DOHH2 (cell line): ENCODE data around the gene PRKAR2B.

Source experiments
- H3F3A ChIP-seq: fragments of 200-600 bp; sonication (generic), shearing (Covaris generic); 2 replicates; pipeline ENCODE4 v1.6.0; 2016; ENCODE audit warnings: antibody characterized with exemption, mild to moderate bottlenecking; ENCODE audit not compliant: control insufficient read depth, insufficient read depth
- H3K27ac ChIP-seq: fragments of 200-600 bp; sonication (generic); 2 replicates; pipeline ENCODE4 v1.5.1; 2014; ENCODE audit warnings: low read depth, mild to moderate bottlenecking, low read length, moderate library complexity
- H3K27me3 ChIP-seq: fragments of 200-600 bp; sonication (generic); 2 replicates; pipeline ENCODE4 v1.6.1; 2014; ENCODE audit warnings: mild to moderate bottlenecking, low read length, mixed read lengths; ENCODE audit not compliant: control insufficient read depth
- H3K36me3 ChIP-seq: fragments of 200-600 bp; sonication (generic); 2 replicates; pipeline ENCODE4 v1.6.1; 2014; ENCODE audit warnings: mild to moderate bottlenecking, low read length, moderate library complexity, mixed read lengths; ENCODE audit not compliant: control insufficient read depth
- H3K4me1 ChIP-seq: fragments of 200-600 bp; sonication (generic); 2 replicates; pipeline ENCODE4 v1.6.1; 2014; ENCODE audit warnings: mild to moderate bottlenecking, low read length, mixed read lengths; ENCODE audit not compliant: control insufficient read depth
- H3K4me2 ChIP-seq: fragments of 200-600 bp; sonication (generic); 2 replicates; pipeline ENCODE4 v1.6.0; 2014; ENCODE audit warnings: mild to moderate bottlenecking, low read length, moderate library complexity
- H3K4me3 ChIP-seq: fragments of 200-600 bp; sonication (generic); 2 replicates; pipeline ENCODE4 v1.5.1; 2014; ENCODE audit warnings: mild to moderate bottlenecking, low read length, mixed read lengths
- H3K79me2 ChIP-seq: fragments of 200-600 bp; sonication (generic); 2 replicates; pipeline ENCODE4 v1.6.1; 2014; ENCODE audit warnings: mild to moderate bottlenecking, low read length, mixed read lengths; ENCODE audit not compliant: control insufficient read depth
- H3K9me2 ChIP-seq: fragments of 200-600 bp; sonication (generic); replicated peaks from 2 replicates; pipeline ENCODE4 v1.6.1; 2014; ENCODE audit warnings: mild to moderate bottlenecking, low read length, mixed read lengths; ENCODE audit not compliant: control insufficient read depth
- H3K9me3 ChIP-seq: fragments of 200-600 bp; sonication (generic); 2 replicates; pipeline ENCODE4 v1.6.1; 2014; ENCODE audit warnings: antibody characterized with exemption, low read length, mixed read lengths; ENCODE audit not compliant: control insufficient read depth, insufficient read depth
- H4K20me1 ChIP-seq: fragments of 200-600 bp; sonication (generic); 2 replicates; pipeline ENCODE4 v1.6.0; 2014; ENCODE audit warnings: low read depth, mild to moderate bottlenecking, antibody characterized with exemption, low read length, moderate library complexity; ENCODE audit not compliant: control insufficient read depth, insufficient read depth
- EZH2phosphoT487 ChIP-seq: fragments of 200-600 bp; sonication (generic); IDR thresholded peaks from 2 replicates; pipeline ENCODE4 v1.6.1; 2017; ENCODE audit warnings: borderline replicate concordance, mild to moderate bottlenecking, antibody characterized with exemption, low read length, moderate library complexity, mixed read lengths
- TF ChIP-seq, protein P1 (sequence below): fragments of 200-600 bp; sonication (generic); IDR thresholded peaks from one replicate; pipeline ENCODE4 v1.5.1; 2014; ENCODE audit warnings: antibody characterized with exemption, mild to moderate bottlenecking, low read depth, low read length; ENCODE audit not compliant: poor library complexity, severe bottlenecking

PRKAR2B gene

DNA sequence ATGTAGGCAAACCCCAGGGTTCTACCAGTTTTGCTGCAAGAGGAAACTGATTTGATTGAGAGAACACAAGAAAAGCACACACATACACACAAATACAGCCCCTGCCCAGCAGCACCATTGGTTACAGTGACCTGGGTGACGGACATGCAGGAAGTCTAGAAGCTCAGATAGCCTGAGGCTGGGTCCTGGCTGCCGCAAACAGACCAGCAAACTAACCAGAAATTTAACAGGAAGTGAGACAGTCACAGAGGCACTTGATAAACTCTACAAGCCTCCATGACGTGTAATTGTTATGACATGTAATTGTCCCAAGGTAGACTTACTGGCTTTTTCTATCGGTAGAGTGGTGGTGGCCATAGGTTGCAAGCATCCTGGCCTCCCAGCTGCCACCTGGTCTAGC lies 58.9 kb downstream of the PRKAR2B start:
- no peaks in the 10 kb centered on the region for H3K9me3 ChIP-seq
- no peaks in the 10 kb centered on the region for H4K20me1 ChIP-seq

DNA sequence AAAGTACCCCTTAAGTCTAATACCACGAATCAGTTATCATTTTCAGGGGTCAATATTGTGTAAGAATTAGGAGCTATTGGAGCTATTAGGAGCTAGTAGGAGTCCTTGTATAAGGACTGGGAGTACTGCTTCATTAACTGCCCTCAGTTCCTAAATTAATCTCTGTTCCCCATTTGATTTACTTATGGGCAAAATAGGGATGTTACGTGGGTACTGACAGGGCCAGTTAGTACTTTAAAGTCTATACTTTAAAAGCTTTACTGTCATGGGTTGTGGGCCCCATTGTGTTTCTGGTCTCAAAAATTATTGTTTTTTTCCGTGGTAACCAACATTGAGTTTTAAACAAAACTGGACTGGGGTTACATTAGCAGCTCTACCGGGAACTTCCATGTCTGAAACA lies 60.3 kb downstream of the PRKAR2B start:
- H3K9me3 ChIP-seq = no peaks in the 10 kb centered on the region
- H3K79me2 ChIP-seq = peaks cover 94% of the 10 kb centered on the region
- no peak for TF ChIP-seq EZH2phosphoT487
- TF ChIP-seq, protein P1, sequence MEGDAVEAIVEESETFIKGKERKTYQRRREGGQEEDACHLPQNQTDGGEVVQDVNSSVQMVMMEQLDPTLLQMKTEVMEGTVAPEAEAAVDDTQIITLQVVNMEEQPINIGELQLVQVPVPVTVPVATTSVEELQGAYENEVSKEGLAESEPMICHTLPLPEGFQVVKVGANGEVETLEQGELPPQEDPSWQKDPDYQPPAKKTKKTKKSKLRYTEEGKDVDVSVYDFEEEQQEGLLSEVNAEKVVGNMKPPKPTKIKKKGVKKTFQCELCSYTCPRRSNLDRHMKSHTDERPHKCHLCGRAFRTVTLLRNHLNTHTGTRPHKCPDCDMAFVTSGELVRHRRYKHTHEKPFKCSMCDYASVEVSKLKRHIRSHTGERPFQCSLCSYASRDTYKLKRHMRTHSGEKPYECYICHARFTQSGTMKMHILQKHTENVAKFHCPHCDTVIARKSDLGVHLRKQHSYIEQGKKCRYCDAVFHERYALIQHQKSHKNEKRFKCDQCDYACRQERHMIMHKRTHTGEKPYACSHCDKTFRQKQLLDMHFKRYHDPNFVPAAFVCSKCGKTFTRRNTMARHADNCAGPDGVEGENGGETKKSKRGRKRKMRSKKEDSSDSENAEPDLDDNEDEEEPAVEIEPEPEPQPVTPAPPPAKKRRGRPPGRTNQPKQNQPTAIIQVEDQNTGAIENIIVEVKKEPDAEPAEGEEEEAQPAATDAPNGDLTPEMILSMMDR = no peak

More for the DNA sequence above, 58.9 kb downstream of the PRKAR2B start:
- Histone ChIP-seq H3F3A (no peaks in the 10 kb centered on the region), H3K27me3 (no peaks in the 10 kb centered on the region), H3K4me1 (peaks cover 71% of the 10 kb centered on the region), H3K36me3 (peaks cover 16% of the 10 kb centered on the region), H3K4me2 (peak overlapping the region; percentile 46), H3K27ac (peak overlapping the region; percentile 16), H3K4me3 (peak overlapping the region; percentile 24), H3K9me2 (no peaks in the 10 kb centered on the region), H3K79me2 (peaks cover 95% of the 10 kb centered on the region)
- TF ChIP-seq, protein P1 = no peak
- TF ChIP-seq EZH2phosphoT487 = no peak

DNA sequence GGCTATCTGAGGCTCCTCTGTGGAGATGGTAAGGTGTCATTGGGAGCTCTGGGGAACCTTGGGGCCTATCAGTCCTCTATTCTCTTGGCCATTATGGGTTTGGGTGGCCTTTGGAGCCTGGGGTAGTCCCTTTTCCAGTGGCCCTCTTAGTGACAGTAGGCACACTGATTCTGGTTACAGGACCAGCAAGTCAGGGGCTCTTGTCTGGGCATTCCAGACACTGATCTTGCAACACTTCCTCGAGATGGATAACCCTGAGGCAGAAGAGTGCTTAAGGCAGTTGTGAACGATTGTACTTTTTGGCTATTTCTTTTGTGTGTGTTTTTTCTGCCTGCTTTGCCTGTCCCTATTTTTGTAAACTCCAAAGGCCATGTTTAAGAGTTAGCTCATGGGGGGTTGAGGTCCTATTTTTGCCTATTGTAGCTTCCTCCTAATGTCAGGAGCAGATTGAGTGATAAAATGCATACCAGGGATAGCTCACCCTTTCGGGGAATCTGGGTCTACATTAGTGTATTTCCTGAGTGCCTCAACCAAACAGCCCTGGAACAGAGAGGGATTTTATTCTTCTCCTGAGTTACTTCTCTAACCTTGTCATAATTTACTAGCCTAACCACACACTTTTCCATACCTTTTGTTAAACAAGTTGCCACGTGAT lies 61.2 kb downstream of the PRKAR2B start:
- H3K9me3 ChIP-seq = no peaks in the 10 kb centered on the region
- H4K20me1 ChIP-seq = no peaks in the 10 kb centered on the region
- H3K9me2 ChIP-seq = no peaks in the 10 kb centered on the region
- no peaks in the 10 kb centered on the region for H3K27me3 ChIP-seq
- no peak for TF ChIP-seq EZH2phosphoT487
- TF ChIP-seq, protein P1 = no peak
- H3K4me2 ChIP-seq = no peak overlapping the region
- H3F3A ChIP-seq = no peaks in the 10 kb centered on the region
- peaks cover 94% of the 10 kb centered on the region for H3K79me2 ChIP-seq
- H3K4me3 ChIP-seq = no peak overlapping the region
- peaks cover 21% of the 10 kb centered on the region for H3K36me3 ChIP-seq
- peaks cover 68% of the 10 kb centered on the region for H3K4me1 ChIP-seq
- no peak overlapping the region for H3K27ac ChIP-seq

More for the DNA sequence above, 60.3 kb downstream of the PRKAR2B start:
- Histone ChIP-seq H3F3A (no peaks in the 10 kb centered on the region), H3K4me1 (peaks cover 68% of the 10 kb centered on the region), H4K20me1 (no peaks in the 10 kb centered on the region), H3K4me3 (no peak overlapping the region), H3K27ac (no peak overlapping the region), H3K4me2 (no peak overlapping the region), H3K36me3 (peaks cover 17% of the 10 kb centered on the region), H3K9me2 (no peaks in the 10 kb centered on the region), H3K27me3 (no peaks in the 10 kb centered on the region)
